HepG2 (cell line): Measurements from ENCODE around the gene SLBP. TPM values are rescaled to one million over a fixed set of nuclear protein-coding genes. Genes with fewer than 3 reads are reported as not detected.

Experiments used
- ATF1 ChIP-seq: IDR thresholded peaks from 2 replicates; pipeline ENCODE4 v1.6.1; 2016; ENCODE audit warnings: mild to moderate bottlenecking, control low read depth
- DNMT1 ChIP-seq: sonication (generic); formaldehyde crosslinking; IDR thresholded peaks from 2 replicates; pipeline ENCODE4 v1.5.1; 2020; ENCODE audit warnings: mild to moderate bottlenecking, missing genetic modification reagents
- DNMT3B ChIP-seq: conservative IDR thresholded peaks from 2 replicates; pipeline ENCODE4 v1.6.1; 2016; ENCODE audit warnings: missing biosample characterization, control low read depth
- JUN ChIP-seq: sonication (generic); formaldehyde crosslinking; IDR thresholded peaks from 2 replicates; pipeline ENCODE4 v1.4.0; 2020; ENCODE audit warnings: mild to moderate bottlenecking, missing genetic modification reagents
- KAT8 ChIP-seq: IDR thresholded peaks from 2 replicates; pipeline ENCODE4 v1.6.1; 2016; ENCODE audit warnings: missing genetic modification reagents, missing compliant biosample characterization
- KDM5B ChIP-seq: sonication (generic); formaldehyde crosslinking; IDR thresholded peaks from 2 replicates; pipeline ENCODE4 v1.4.0; 2020; ENCODE audit warnings: missing genetic modification reagents, mild to moderate bottlenecking, borderline replicate concordance
- KMT2A ChIP-seq: sonication (generic); formaldehyde crosslinking; IDR thresholded peaks from 2 replicates; pipeline ENCODE4 v1.4.0; 2020; ENCODE audit warnings: missing genetic modification reagents
- RFX3 ChIP-seq: IDR thresholded peaks from 2 replicates; pipeline ENCODE4 v1.6.1; 2016; ENCODE audit warnings: missing biosample characterization, missing genetic modification reagents
- RNF2 ChIP-seq: fragments of 450-650 bp; conservative IDR thresholded peaks from 2 replicates; pipeline ENCODE4 v1.6.1; 2016; ENCODE audit warnings: low read depth
- SALL1 ChIP-seq: sonication (generic); formaldehyde crosslinking; IDR thresholded peaks from 2 replicates; pipeline ENCODE4 v1.8.0; 2022; ENCODE audit warnings: mild to moderate bottlenecking, missing genetic modification reagents
- TBX2 ChIP-seq: sonication (generic); formaldehyde crosslinking; IDR thresholded peaks from 2 replicates; pipeline ENCODE4 v1.5.0; 2020; ENCODE audit warnings: missing genetic modification reagents, mild to moderate bottlenecking, borderline replicate concordance
- TP53 ChIP-seq: sonication (generic); formaldehyde crosslinking; conservative IDR thresholded peaks from 2 replicates; pipeline ENCODE4 v1.4.0; 2020; ENCODE audit warnings: missing genetic modification reagents
- ZBTB44 ChIP-seq: sonication (generic); formaldehyde crosslinking; IDR thresholded peaks from 2 replicates; pipeline ENCODE4 v1.4.0; 2020; ENCODE audit warnings: missing genetic modification reagents
- ZNF292 ChIP-seq: sonication (generic); formaldehyde crosslinking; IDR thresholded peaks from 2 replicates; pipeline ENCODE4 v1.8.1; 2022; ENCODE audit warnings: mild to moderate bottlenecking, low read depth, missing genetic modification reagents, borderline replicate concordance
- ZNF503 ChIP-seq: sonication (generic); formaldehyde crosslinking; IDR thresholded peaks from 2 replicates; pipeline ENCODE4 v1.4.0; 2020; ENCODE audit warnings: missing genetic modification reagents
- ZNF546 ChIP-seq: sonication (generic); formaldehyde crosslinking; conservative IDR thresholded peaks from 2 replicates; pipeline ENCODE4 v1.8.1; 2023; ENCODE audit warnings: mild to moderate bottlenecking, missing genetic modification reagents
- ZNF784 ChIP-seq: sonication (generic); formaldehyde crosslinking; IDR thresholded peaks from 2 replicates; pipeline ENCODE4 v1.5.1; 2020; ENCODE audit warnings: missing genetic modification reagents, mild to moderate bottlenecking, borderline replicate concordance
- ZNF83 ChIP-seq: sonication (generic); formaldehyde crosslinking; IDR thresholded peaks from 2 replicates; pipeline ENCODE4 v1.4.0; 2020; ENCODE audit warnings: missing genetic modification reagents, mild to moderate bottlenecking, borderline replicate concordance
- polyA plus RNA-seq, 8 experiments: library from polyadenylated mRNA; depleted of rRNA in 3 of 8; stranded (reverse) in 7 of 8; unstranded in 1 of 8; fragments of >200 nt; fragmentation: Illumina TruSeq in 4 of 8; extraction: Trizol in 4 of 8; gene quantifications; 2 replicates each; pipeline versions ENCODE4 v1.2.1 to v1.2.3, GENCODE V29; 2011 to 2016; ENCODE audit warnings: low read depth in 4 of 8, missing spikeins in 1 of 8, mixed read lengths in 1 of 8; ENCODE audit not compliant: insufficient read depth in 1 of 8
- total RNA-seq, 5 experiments: library from RNA; depleted of rRNA; stranded (reverse); fragments of >200 nt; fragmentation: Illumina TruSeq; extraction: Trizol; gene quantifications; 2 replicates each; pipeline ENCODE4 v1.2.3, GENCODE V29; 2016; ENCODE audit warnings: low read depth in 1 of 5
- TF ChIP-seq, protein P1 (sequence below): sonication (generic); formaldehyde crosslinking; IDR thresholded peaks from 2 replicates; pipeline ENCODE4 v1.5.0; 2020; ENCODE audit warnings: missing genetic modification reagents
- TF ChIP-seq, protein P2 (sequence below): fragments of 450-650 bp; IDR thresholded peaks from 2 replicates; pipeline ENCODE4 v1.6.1; 2017
- TF ChIP-seq, protein P3 (sequence below): sonication (generic); formaldehyde crosslinking; IDR thresholded peaks from 2 replicates; pipeline ENCODE4 v1.5.0; 2020; ENCODE audit warnings: mild to moderate bottlenecking, missing genetic modification reagents

SLBP gene
- total and polyA plus RNA-seq, 2 of the 13 experiments (the other 11 are each of a cell fraction or from before 2014, with no cell fraction given): 43.9 to 104 TPM

- TF ChIP-seq ZNF503 (CRISPR knock-in tag) (no peak), ATF1 (CRISPR knock-in tag) (no peak), TBX2 (peak; percentile 42; the same call in 1 of the 2 replicates), ZNF784 (CRISPR knock-in tag) (no peak), JUN (CRISPR knock-in tag) (no peak), KMT2A (no peak), RNF2 (peak; percentile 89), DNMT1 (0 out of 2 replicates have a peak, but pooled peaks have one; percentile 39), DNMT3B (no peak), ZNF546 (CRISPR knock-in tag) (peak; percentile 69; the same call in 1 of the 2 replicates), ZNF292 (CRISPR knock-in tag) (no peak), TP53 (CRISPR knock-in tag) (no peak), ZNF83 (CRISPR knock-in tag) (no peak), SALL1 (CRISPR knock-in tag) (peak; percentile 65), RFX3 (CRISPR knock-in tag) (no peak), KAT8 (CRISPR knock-in tag) (no peak), ZBTB44 (no peak), KDM5B (CRISPR knock-in tag) (peak; percentile 61; the same call in 1 of the 2 replicates)
- TF ChIP-seq, protein P1, sequence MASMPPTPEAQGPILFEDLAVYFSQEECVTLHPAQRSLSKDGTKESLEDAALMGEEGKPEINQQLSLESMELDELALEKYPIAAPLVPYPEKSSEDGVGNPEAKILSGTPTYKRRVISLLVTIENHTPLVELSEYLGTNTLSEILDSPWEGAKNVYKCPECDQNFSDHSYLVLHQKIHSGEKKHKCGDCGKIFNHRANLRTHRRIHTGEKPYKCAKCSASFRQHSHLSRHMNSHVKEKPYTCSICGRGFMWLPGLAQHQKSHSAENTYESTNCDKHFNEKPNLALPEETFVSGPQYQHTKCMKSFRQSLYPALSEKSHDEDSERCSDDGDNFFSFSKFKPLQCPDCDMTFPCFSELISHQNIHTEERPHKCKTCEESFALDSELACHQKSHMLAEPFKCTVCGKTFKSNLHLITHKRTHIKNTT (CRISPR knock-in tag): no peak
- TF ChIP-seq, protein P2, sequence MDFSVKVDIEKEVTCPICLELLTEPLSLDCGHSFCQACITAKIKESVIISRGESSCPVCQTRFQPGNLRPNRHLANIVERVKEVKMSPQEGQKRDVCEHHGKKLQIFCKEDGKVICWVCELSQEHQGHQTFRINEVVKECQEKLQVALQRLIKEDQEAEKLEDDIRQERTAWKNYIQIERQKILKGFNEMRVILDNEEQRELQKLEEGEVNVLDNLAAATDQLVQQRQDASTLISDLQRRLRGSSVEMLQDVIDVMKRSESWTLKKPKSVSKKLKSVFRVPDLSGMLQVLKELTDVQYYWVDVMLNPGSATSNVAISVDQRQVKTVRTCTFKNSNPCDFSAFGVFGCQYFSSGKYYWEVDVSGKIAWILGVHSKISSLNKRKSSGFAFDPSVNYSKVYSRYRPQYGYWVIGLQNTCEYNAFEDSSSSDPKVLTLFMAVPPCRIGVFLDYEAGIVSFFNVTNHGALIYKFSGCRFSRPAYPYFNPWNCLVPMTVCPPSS: no peak
- TF ChIP-seq, protein P3, sequence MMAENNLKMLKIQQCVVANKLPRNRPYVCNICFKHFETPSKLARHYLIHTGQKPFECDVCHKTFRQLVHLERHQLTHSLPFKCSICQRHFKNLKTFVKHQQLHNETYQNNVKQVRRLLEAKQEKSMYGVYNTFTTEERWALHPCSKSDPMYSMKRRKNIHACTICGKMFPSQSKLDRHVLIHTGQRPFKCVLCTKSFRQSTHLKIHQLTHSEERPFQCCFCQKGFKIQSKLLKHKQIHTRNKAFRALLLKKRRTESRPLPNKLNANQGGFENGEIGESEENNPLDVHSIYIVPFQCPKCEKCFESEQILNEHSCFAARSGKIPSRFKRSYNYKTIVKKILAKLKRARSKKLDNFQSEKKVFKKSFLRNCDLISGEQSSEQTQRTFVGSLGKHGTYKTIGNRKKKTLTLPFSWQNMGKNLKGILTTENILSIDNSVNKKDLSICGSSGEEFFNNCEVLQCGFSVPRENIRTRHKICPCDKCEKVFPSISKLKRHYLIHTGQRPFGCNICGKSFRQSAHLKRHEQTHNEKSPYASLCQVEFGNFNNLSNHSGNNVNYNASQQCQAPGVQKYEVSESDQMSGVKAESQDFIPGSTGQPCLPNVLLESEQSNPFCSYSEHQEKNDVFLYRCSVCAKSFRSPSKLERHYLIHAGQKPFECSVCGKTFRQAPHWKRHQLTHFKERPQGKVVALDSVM (CRISPR knock-in tag): no peak
Observed at GRCh38 chr4:1683736-1684505, 28.2 kb downstream of the SLBP start, which contains the start of gene FAM53A (continued).
